Upper lobe of left lung (tissue), 6 donors: Measurements from ENCODE around the gene ATP5F1C. TPM values are rescaled to one million over a fixed set of nuclear protein-coding genes. Genes with fewer than 3 reads are reported as not detected.

Source experiments
- ATAC-seq, 2 donors: fragments of 200-7000 bp; cut with Tn5 transposase; one replicate each; pipeline ENCODE4 v1.9.1; 2022; ENCODE audit warnings: mild to moderate bottlenecking in 2 of 2, moderate library complexity in 2 of 2; ENCODE audit not compliant: low FRiP score in 2 of 2
- DNase-seq, 2 donors: peaks; one replicate each; pipeline ENCODE4 v3.0.0-alpha.2; 2019 to 2020
- H3K27ac ChIP-seq, 4 donors: fragments of 200-600 bp; sonication (generic); one replicate each; pipeline ENCODE4 v1.5.1; 2016 to 2019
- H3K27me3 ChIP-seq, 4 donors: fragments of 200-600 bp; sonication (generic); one replicate each; pipeline ENCODE4 v1.5.1; 2017 to 2019
- H3K36me3 ChIP-seq, 4 donors: fragments of 200-600 bp; sonication (generic); one replicate each; pipeline ENCODE4 v1.5.1; 2016 to 2019
- H3K4me1 ChIP-seq, 4 donors: fragments of 200-600 bp; sonication (generic); one replicate each; pipeline ENCODE4 v1.5.1; 2018 to 2019
- H3K4me3 ChIP-seq, 4 donors: fragments of 200-600 bp; sonication (generic); one replicate each; pipeline ENCODE4 v1.5.1; 2017 to 2019; ENCODE audit warnings: mild to moderate bottlenecking in 2 of 4, moderate library complexity in 1 of 4
- H3K9me3 ChIP-seq, 4 donors: fragments of 200-600 bp; sonication (generic); one replicate each; pipeline ENCODE4 v1.5.1; 2018 to 2019
- CTCF ChIP-seq, 6 experiments: fragments of 450-650 bp in 4 of 6; fragments of 200-600 bp in 2 of 6; sonication (generic) in 2 of 6; IDR thresholded peaks; one replicate each; pipeline ENCODE4 v1.5.1; 2016 to 2019; ENCODE audit warnings: antibody characterized with exemption in 6 of 6
- EP300 ChIP-seq, 4 donors: sonication (generic); formaldehyde crosslinking; IDR thresholded peaks; one replicate each; pipeline ENCODE4 v1.5.1; 2017; ENCODE audit warnings: antibody characterized with exemption in 4 of 4, control low read depth in 2 of 4
- POLR2A ChIP-seq, 4 donors: fragments of 450-650 bp; IDR thresholded peaks; one replicate each; pipeline ENCODE4 v1.5.1; 2016 to 2017; ENCODE audit warnings: antibody characterized with exemption in 4 of 4, mild to moderate bottlenecking in 2 of 4
- POLR2AphosphoS5 ChIP-seq, 2 donors: sonication (generic); formaldehyde crosslinking; IDR thresholded peaks; one replicate each; pipeline ENCODE4 v1.5.1; 2017; ENCODE audit warnings: antibody characterized with exemption in 2 of 2
- WGBS, 2 donors: methylation state at CpG; one replicate each; pipeline ENCODE4 v1.1.5; 2017 to 2018; 5-methylcytosine and 5-hydroxymethylcytosine counted together
- total RNA-seq, 6 donors: library from RNA; depleted of rRNA in 4 of 6; stranded (reverse); fragments of >200 nt in 4 of 6; gene quantifications; one replicate each; pipeline versions ENCODE4 v1.1.0 to v1.2.1, GENCODE V29; 2016 to 2021
- donor health status: DM: no; HTN: no; CAD: no; lungs with moderate emphysema.
- donor health status: DM: no; HTN: yes; CAD: no; lungs with severe emphysema.

ATP5F1C gene
- total RNA-seq, 6 donors from 2014 or later, result 130 to 237 (median 165) TPM

GRCh38 chr10:7752251-7752650 lies 35.7 kb upstream of the ATP5F1C start:
- TF ChIP-seq POLR2AphosphoS5 (IDR thresholded peaks at IDR 0.05) (no peak), CTCF (IDR thresholded peaks at IDR 0.05) (no peak), EP300 (IDR thresholded peaks at IDR 0.05) (no peak), POLR2A (IDR thresholded peaks at IDR 0.05) (no peak)

GRCh38 chr10:7755103-7755502 lies 32.9 kb upstream of the ATP5F1C start:
- H3K4me3 ChIP-seq, result no peak overlapping the region
- ATAC-seq (no peak), DNase-seq (no peak)
- TF ChIP-seq POLR2A (IDR thresholded peaks at IDR 0.05) (no peak), EP300 (IDR thresholded peaks at IDR 0.05) (no peak), CTCF (IDR thresholded peaks at IDR 0.05) (no peak), POLR2AphosphoS5 (IDR thresholded peaks at IDR 0.05) (no peak)
- WGBS, 2 donors, result 76 to 99% methylated on average over 3 of the region's 3 CpGs
- no peaks in the 10 kb centered on the region for H3K4me1 ChIP-seq
- H3K27ac ChIP-seq, result no peak overlapping the region
- H3K36me3 ChIP-seq, result peaks cover 13 to 89% (median 40%) of the 10 kb centered on the region in 4 donors
- H3K9me3 ChIP-seq, result no peaks in the 10 kb centered on the region
- no peaks in the 10 kb centered on the region for H3K27me3 ChIP-seq

More at GRCh38 chr10:7752251-7752650, 35.7 kb upstream of the ATP5F1C start:
- no peak for DNase-seq
- WGBS, 2 donors, result 92 to 94% methylated on average over 6 of the region's 6 CpGs
- ATAC-seq, result no peak
- no peak overlapping the region for H3K27ac ChIP-seq
- H3K27me3 ChIP-seq, result no peaks in the 10 kb centered on the region
- H3K4me3 ChIP-seq, result no peak overlapping the region
- H3K9me3 ChIP-seq, result no peaks in the 10 kb centered on the region
- H3K4me1 ChIP-seq, result no peaks in the 10 kb centered on the region
- H3K36me3 ChIP-seq, result peaks cover 9 to 61% (median 22%) of the 10 kb centered on the region in 4 donors

- H3K9me3 ChIP-seq, result no peaks in the 10 kb centered on the region
- no peak for ATAC-seq
- H3K27me3 ChIP-seq, result no peaks in the 10 kb centered on the region
- WGBS, 2 donors, result 63 to 70% methylated on average over 7 of the region's 7 CpGs
- TF ChIP-seq EP300 (IDR thresholded peaks at IDR 0.05) (no peak), POLR2AphosphoS5 (IDR thresholded peaks at IDR 0.05) (no peak), POLR2A (IDR thresholded peaks at IDR 0.05) (no peak), CTCF (IDR thresholded peaks at IDR 0.05) (no peak)
- DNase-seq, result no peak
- peaks cover 17 to 97% (median 51%) of the 10 kb centered on the region in 4 donors for H3K36me3 ChIP-seq
- no peaks in the 10 kb centered on the region for H3K4me1 ChIP-seq
- H3K4me3 ChIP-seq, result no peak overlapping the region
- H3K27ac ChIP-seq, result no peak overlapping the region
Measured at GRCh38 chr10:7756360-7756992, 31.5 kb upstream of the ATP5F1C start.

GRCh38 chr10:7763929-7764328 lies 24.0 kb upstream of the ATP5F1C start:
- Histone ChIP-seq H3K27me3 (no peaks in the 10 kb centered on the region), H3K4me3 (no peak overlapping the region), H3K36me3 (peaks cover 24 to 100% (median 70%) of the 10 kb centered on the region in 4 donors), H3K9me3 (no peaks in the 10 kb centered on the region), H3K4me1 (no peaks in the 10 kb centered on the region), H3K27ac (no peak overlapping the region)
- 47 to 58% methylated on average over 5 of the region's 5 CpGs for WGBS, 2 donors
- TF ChIP-seq POLR2A (IDR thresholded peaks at IDR 0.05), result no peak
- TF ChIP-seq CTCF (IDR thresholded peaks at IDR 0.05), result no peak
- no peak for TF ChIP-seq POLR2AphosphoS5 (IDR thresholded peaks at IDR 0.05)
- no peak for TF ChIP-seq EP300 (IDR thresholded peaks at IDR 0.05)
- no peak for DNase-seq
- no peak for ATAC-seq

GRCh38 chr10:7766241-7766640 lies 21.7 kb upstream of the ATP5F1C start:
- TF ChIP-seq CTCF (IDR thresholded peaks at IDR 0.05), result no peak
- Histone ChIP-seq H3K4me1 (no peaks in the 10 kb centered on the region), H3K27me3 (no peaks in the 10 kb centered on the region), H3K36me3 (peaks cover 26 to 98% (median 61%) of the 10 kb centered on the region in 4 donors), H3K4me3 (no peak overlapping the region), H3K27ac (no peak overlapping the region), H3K9me3 (no peaks in the 10 kb centered on the region)
- no peak for ATAC-seq
- DNase-seq, result no peak
- WGBS, 2 donors, result 90 to 92% methylated on average over 3 of the region's 3 CpGs
